ENCODE results near the gene RSPO4. TPM values are rescaled to one million over a fixed set of nuclear protein-coding genes. Genes with fewer than 3 reads are reported as not detected.
"Not testable (repeated sequence)": the region's sequence is repeated elsewhere in the genome, so short reads cannot be mapped to it uniquely, and the experiment has no call there.

The RSPO4 gene
- total RNA-seq, 4 donors from 2014 or later = 0.27 to 0.47 (median 0.27) TPM; not detected in 1

DNA sequence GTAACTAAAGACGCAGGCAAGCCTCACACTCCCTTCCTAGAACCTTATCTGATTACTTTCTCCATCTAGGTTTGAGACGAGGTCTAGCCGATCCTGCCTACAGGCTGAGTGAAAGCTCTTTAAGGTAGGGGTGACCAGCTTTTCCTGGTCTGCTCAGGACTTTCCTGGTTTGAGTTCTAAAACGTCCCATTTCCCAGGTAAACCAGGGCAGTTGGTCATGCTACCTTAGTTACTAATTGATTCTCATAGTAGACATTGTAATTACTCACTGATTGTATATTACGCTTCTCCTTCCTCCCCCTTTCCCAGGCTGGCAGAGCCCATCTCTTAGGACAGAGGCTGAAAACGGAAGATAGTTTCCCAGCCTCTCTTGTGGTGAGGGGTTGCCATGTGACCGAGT, 27.9 kb upstream of the RSPO4 start:
- Histone ChIP-seq H3K27me3 (peaks cover 10% of the 10 kb centered on the region), H3K27ac (no peak overlapping the region), H3K36me3 (no peaks in the 10 kb centered on the region), H3K9me3 (no peaks in the 10 kb centered on the region), H3K4me3 (no peak overlapping the region), H3K4me1 (no peaks in the 10 kb centered on the region)
- no peak for ATAC-seq
- TF ChIP-seq EP300 (IDR thresholded peaks at IDR 0.05) = no peak
- TF ChIP-seq POLR2A (IDR thresholded peaks at IDR 0.05) = no peak
- no peak for TF ChIP-seq POLR2AphosphoS5 (IDR thresholded peaks at IDR 0.05)
- TF ChIP-seq, protein P1, sequence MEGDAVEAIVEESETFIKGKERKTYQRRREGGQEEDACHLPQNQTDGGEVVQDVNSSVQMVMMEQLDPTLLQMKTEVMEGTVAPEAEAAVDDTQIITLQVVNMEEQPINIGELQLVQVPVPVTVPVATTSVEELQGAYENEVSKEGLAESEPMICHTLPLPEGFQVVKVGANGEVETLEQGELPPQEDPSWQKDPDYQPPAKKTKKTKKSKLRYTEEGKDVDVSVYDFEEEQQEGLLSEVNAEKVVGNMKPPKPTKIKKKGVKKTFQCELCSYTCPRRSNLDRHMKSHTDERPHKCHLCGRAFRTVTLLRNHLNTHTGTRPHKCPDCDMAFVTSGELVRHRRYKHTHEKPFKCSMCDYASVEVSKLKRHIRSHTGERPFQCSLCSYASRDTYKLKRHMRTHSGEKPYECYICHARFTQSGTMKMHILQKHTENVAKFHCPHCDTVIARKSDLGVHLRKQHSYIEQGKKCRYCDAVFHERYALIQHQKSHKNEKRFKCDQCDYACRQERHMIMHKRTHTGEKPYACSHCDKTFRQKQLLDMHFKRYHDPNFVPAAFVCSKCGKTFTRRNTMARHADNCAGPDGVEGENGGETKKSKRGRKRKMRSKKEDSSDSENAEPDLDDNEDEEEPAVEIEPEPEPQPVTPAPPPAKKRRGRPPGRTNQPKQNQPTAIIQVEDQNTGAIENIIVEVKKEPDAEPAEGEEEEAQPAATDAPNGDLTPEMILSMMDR (IDR thresholded peaks at IDR 0.05) = no peak
- 70 to 100% methylated on average over 1 to 6 of the region's 7 CpGs for WGBS, 2 donors (ENCODE audit: low coverage in 1 of 2)

DNA sequence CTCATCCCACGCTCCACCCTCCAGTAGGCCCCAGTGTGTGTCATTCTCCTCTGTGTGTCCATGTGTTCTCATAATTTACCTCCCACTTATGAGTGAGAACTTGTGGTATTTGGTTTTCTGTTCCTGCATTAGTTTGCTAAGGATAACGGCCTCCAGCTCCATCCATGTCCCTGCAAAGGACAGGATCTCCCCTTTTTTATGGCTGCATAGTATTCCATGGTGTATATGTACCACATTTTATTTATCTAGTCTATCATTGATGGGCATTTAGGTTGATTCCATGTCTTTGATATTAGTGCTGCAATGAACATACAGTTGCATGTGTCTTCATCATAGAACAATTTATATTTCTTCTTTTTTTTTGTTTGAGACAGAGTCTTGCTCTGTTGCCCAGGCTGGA, 24.1 kb upstream of the RSPO4 start:
- ATAC-seq, H3K27me3 ChIP-seq, H3K4me3 ChIP-seq, H3K36me3 ChIP-seq, H3K9me3 ChIP-seq, H3K4me1 ChIP-seq, H3K27ac ChIP-seq: not testable (repeated sequence)
- WGBS, 2 donors (ENCODE audit: low coverage in 1 of 2) = 36 to 60% methylated on average over 1 to 2 of the region's 2 CpGs

DNA sequence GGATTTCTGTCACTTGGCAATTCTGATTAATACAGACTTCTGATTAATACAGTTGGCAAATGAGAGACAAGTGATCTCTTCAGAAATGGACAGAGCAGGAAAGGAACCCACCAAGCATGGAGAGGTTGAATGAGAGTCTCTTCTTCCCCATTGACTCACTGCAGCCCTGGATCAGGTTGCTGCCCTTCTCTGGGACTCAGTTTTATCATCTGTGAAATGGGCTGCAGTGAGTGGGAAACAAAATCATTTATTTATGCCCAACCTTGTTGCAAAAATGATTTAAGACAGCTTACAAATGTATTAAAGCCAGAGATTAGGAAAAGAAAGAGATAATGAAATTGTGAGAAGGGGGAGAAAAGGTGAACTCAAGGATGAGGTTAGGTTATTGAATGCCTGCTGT, 20.8 kb upstream of the RSPO4 start:
- no peaks in the 10 kb centered on the region for H3K36me3 ChIP-seq
- TF ChIP-seq EP300 (IDR thresholded peaks at IDR 0.05) (no peak), POLR2A (IDR thresholded peaks at IDR 0.05) (no peak), POLR2AphosphoS5 (IDR thresholded peaks at IDR 0.05) (no peak)
- TF ChIP-seq, protein P1 (IDR thresholded peaks at IDR 0.05) = no peak
- no peaks in the 10 kb centered on the region for H3K27me3 ChIP-seq
- H3K4me3 ChIP-seq = no peak overlapping the region
- no peak overlapping the region for H3K27ac ChIP-seq
- H3K9me3 ChIP-seq = no peaks in the 10 kb centered on the region
- no peak for ATAC-seq
- H3K4me1 ChIP-seq = no peaks in the 10 kb centered on the region

GRCh38 chr20:1020614-1021013, 18.5 kb upstream of the RSPO4 start:
- Histone ChIP-seq H3K27ac (no peak overlapping the region), H3K36me3 (no peaks in the 10 kb centered on the region), H3K4me1 (no peaks in the 10 kb centered on the region), H3K4me3 (no peak overlapping the region), H3K9me3 (no peaks in the 10 kb centered on the region), H3K27me3 (no peaks in the 10 kb centered on the region)
- TF ChIP-seq POLR2AphosphoS5 (IDR thresholded peaks at IDR 0.05) (no peak), POLR2A (IDR thresholded peaks at IDR 0.05) (no peak)
- no peak for ATAC-seq
- WGBS, 2 donors (ENCODE audit: low coverage in 1 of 2) = 80 to 92% methylated on average over 4 to 5 of the region's 5 CpGs

GRCh38 chr20:1019344-1019743, 17.2 kb upstream of the RSPO4 start:
- H3K4me3 ChIP-seq = no peak overlapping the region
- H3K36me3 ChIP-seq = no peaks in the 10 kb centered on the region
- no peaks in the 10 kb centered on the region for H3K9me3 ChIP-seq
- TF ChIP-seq POLR2AphosphoS5 (IDR thresholded peaks at IDR 0.05) (no peak), POLR2A (IDR thresholded peaks at IDR 0.05) (no peak), EP300 (IDR thresholded peaks at IDR 0.05) (no peak)
- TF ChIP-seq, protein P1 (IDR thresholded peaks at IDR 0.05) = no peak
- no peak for ATAC-seq
- H3K27ac ChIP-seq = no peak overlapping the region
- no peaks in the 10 kb centered on the region for H3K4me1 ChIP-seq
- H3K27me3 ChIP-seq = no peaks in the 10 kb centered on the region
- WGBS, 2 donors (ENCODE audit: low coverage in 1 of 2) = 44 to 75% methylated on average over 2 of the region's 2 CpGs

- Histone ChIP-seq H3K4me1 (no peaks in the 10 kb centered on the region), H3K27me3 (no peaks in the 10 kb centered on the region), H3K9me3 (no peaks in the 10 kb centered on the region), H3K4me3 (no peak overlapping the region), H3K36me3 (no peaks in the 10 kb centered on the region), H3K27ac (no peak overlapping the region)
- 22 to 68% methylated on average over 4 to 5 of the region's 5 CpGs for WGBS, 2 donors (ENCODE audit: low coverage in 1 of 2)
- ATAC-seq = no peak
- TF ChIP-seq EP300 (IDR thresholded peaks at IDR 0.05) = no peak
- TF ChIP-seq, protein P1 (IDR thresholded peaks at IDR 0.05) = no peak
- no peak for TF ChIP-seq POLR2AphosphoS5 (IDR thresholded peaks at IDR 0.05)
Measured at GRCh38 chr20:1017677-1018076, 15.6 kb upstream of the RSPO4 start.

All from gastroesophageal sphincter (tissue), 4 donors.